Thyroid gland (tissue), 4 donors: Measurements from ENCODE around the gene MACROD1.

Source experiments
- POLR2A ChIP-seq, 2 donors: fragments of 450-650 bp; IDR thresholded peaks; one replicate each; pipeline ENCODE4 v1.6.1; 2017; ENCODE audit warnings: antibody characterized with exemption in 2 of 2, mild to moderate bottlenecking in 2 of 2, moderate library complexity in 1 of 2
- TF ChIP-seq, protein P1 (sequence below), 6 experiments: fragments of 200-600 bp in 3 of 6; fragments of 450-650 bp in 3 of 6; sonication (generic) in 3 of 6; IDR thresholded peaks; one replicate each; pipeline ENCODE4 v1.5.1; 2016 to 2019; ENCODE audit warnings: antibody characterized with exemption in 6 of 6, mild to moderate bottlenecking in 2 of 6, inconsistent platforms in 1 of 6, moderate library complexity in 1 of 6

DNA sequence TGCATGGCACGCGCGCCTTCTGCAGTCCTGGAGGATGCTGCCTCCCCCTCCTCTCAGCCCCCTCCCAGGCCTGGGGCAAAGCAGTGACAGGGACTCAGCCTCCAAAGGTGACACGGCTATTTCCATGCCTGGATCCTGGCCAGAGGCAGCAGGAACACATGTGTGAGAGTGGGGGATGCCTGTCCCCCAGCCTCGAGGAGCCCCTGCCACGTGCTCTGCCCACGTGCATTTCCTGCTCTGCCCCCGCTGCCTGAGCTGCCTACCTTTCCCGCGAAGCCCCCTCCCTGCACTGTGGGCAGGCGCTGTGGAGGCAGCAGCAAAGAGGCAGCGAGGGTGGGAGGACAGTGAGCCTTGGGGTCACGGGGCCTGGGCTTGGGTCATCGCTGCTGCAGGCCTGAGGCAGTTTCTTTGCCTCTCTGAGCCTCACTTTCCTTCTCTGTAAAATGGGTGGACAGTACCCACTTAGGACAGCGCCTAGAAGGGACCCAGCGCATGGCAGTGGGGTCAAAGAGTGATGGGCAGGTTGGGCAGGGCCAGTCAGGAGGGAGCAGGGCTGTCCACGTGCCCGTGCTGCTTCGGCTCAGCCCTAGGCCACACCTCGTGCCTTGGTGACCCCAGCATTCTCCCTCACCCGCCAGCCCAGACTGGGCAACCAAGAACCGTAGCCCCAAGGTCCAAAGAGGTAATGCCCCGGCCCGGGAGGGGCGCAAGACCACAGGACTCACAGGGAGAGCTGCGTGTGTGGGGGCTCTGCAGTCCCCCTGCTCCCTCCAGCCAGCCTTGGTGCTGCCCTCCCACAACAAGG is 81.6 kb downstream of the MACROD1 start:
- TF ChIP-seq, protein P1, sequence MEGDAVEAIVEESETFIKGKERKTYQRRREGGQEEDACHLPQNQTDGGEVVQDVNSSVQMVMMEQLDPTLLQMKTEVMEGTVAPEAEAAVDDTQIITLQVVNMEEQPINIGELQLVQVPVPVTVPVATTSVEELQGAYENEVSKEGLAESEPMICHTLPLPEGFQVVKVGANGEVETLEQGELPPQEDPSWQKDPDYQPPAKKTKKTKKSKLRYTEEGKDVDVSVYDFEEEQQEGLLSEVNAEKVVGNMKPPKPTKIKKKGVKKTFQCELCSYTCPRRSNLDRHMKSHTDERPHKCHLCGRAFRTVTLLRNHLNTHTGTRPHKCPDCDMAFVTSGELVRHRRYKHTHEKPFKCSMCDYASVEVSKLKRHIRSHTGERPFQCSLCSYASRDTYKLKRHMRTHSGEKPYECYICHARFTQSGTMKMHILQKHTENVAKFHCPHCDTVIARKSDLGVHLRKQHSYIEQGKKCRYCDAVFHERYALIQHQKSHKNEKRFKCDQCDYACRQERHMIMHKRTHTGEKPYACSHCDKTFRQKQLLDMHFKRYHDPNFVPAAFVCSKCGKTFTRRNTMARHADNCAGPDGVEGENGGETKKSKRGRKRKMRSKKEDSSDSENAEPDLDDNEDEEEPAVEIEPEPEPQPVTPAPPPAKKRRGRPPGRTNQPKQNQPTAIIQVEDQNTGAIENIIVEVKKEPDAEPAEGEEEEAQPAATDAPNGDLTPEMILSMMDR (IDR thresholded peaks at IDR 0.05) = no peak
- TF ChIP-seq POLR2A (IDR thresholded peaks at IDR 0.05) = no peak
